LoVo (cell line): ENCODE results near the gene LRBA.

ENCODE experiments used
- DNase-seq: peaks from one replicate; pipeline ENCODE4 v3.0.0-alpha.2; 2016; ENCODE audit warnings: low spot score

The LRBA gene

GRCh38 chr4:150265806-150266205 is 749.3 kb downstream of the LRBA start:
- DNase-seq, result no peak

DNA sequence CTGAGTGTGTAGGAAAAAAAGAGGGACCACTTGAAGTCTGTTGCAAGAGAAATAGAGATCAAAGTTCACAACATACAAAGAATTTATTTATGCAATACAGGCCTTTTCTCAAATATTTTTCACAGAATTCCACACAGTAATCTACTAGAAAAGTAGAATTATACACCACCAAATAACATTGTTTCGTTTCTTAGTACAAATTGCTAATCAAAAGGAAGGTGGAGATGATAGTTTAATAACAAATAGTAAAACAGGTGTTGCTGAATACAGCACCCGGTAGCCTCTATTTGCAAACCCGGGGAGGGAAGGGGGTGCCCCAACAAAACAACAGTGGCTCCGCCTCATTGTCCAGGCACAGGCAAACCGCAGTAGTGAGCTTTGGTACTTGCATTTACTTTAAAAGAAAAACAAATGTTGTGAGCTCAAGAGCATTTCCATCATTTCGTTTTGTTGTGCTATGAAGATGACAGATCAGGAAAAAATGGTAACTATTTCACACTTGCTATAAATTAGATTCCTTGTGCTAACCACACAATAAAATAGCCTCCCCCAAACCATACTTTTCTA is 750.4 kb downstream of the LRBA start:
- no peak for DNase-seq

DNA sequence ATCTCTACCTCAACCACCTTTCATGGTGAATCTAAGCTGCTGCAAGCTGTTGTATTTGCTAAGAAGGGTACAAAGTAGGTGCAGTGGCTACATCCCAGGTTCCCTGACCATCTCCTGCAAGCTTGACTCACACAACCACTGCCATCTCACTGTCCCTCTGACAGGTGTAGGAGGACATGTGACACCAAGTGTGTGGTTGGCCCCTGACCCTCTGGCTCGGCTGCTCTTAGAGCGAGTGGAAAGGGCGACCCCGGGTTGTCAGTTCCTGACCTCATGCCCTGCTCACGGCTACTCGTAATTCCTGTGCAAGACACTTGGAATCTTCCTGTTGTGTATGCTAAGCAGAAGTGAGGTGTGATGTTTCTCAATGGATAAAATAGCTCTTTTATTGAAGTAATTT is 752.5 kb downstream of the LRBA start:
- no peak for DNase-seq

DNA sequence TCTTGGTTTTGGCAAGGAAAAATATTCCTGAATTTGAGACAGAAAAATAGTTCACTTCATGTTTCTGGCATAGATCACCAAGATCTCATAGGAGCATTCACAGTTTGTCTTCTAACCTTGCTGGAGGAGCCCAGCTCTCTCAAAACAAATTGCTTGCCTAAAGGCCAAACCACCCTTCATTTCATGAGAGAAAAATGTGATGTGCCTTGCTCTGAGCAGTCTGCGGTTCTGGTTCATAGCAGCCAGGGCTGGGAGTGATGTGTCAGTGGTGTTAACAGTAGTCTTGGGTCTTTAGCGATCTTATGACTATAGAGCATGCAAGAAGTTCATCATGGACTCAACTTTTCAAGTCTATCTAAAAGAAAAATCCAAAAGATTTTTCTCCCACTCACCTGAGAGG is 753.5 kb downstream of the LRBA start:
- no peak for DNase-seq

- DNase-seq, result no peak
Measured at GRCh38 chr4:150259861-150260567, 755.1 kb downstream of the LRBA start.

- no peak for DNase-seq
Measured at GRCh38 chr4:150258569-150258968, 756.5 kb downstream of the LRBA start.

GRCh38 chr4:150256841-150257730 is 758.0 kb downstream of the LRBA start:
- DNase-seq, result peak; percentile 70

GRCh38 chr4:150256225-150256620 is 758.9 kb downstream of the LRBA start:
- no peak for DNase-seq

- DNase-seq, result no peak
Measured at GRCh38 chr4:150255610-150256224, 759.4 kb downstream of the LRBA start.

DNA sequence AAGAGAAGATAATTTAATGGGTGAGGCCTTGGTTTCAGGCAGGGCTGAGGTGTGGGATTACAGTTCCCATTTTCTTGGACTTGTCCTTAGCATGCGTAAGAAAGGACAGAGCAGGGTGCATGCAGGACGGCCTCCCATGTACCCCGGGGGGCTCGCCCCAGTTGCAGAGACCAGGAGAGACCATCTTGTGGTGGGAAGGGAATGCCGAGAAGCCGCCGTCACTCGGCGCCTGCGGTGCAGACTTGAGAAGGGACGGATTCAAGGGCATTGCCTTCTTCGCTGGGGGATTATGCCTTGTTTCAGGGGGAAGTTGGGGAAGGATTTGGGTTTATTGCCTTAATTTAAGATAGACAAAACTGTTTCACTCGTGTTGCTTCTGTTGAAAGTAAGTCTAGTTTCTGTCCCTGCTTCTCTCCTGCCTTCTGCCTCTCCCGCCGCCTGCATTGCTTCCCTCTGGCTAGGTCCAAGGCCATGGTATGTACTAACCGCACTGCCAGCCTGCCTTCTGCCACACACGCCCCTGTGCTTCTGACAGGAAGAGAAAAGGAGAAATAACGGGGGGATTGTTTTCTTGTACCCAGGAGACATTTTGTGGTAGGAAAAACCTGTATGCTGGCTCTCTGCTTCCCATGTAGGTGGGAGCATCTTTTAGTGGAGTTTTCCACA is 761.0 kb downstream of the LRBA start:
- no peak for DNase-seq

DNA sequence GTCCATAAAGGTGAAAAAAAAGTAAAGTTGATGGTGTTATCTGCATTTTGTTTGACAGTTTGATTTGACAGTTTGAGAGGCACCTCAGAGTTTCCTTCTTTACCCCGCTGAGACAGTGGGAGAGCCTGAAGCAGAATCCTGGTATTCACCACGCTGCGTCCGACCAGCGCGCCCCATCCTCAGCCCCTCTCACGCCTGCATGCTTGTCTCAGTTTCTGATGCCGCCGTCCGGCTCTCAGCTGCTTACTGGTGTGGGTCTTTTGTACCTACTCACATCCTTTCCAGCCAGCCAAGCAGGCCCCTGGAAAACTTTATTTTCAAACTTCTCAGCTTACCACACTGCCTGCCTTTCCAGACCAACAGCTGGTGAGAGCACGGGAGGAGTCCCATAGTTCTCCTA is 761.7 kb downstream of the LRBA start:
- DNase-seq, result no peak

- DNase-seq, result no peak
Measured at GRCh38 chr4:150252741-150253140, 762.3 kb downstream of the LRBA start.

DNA sequence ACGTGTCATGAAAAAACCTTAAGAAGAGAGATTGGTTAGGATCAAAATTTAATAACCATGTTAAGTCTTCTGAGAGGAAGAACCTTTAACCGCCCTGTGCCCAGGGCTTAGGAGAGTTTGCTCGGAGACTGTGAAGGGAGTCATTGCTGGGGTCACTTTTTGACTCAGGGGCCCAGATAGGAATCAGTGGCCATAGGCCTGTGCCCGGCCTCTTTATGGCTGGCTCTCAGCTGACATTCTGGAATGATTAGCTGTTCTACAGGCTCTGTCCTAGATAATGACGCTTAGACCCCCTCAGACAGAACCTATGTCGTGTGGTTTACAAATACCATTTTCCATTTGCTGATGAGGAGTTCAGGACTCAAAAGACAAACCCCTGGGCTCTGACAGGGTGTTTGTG is 762.8 kb downstream of the LRBA start:
- no peak for DNase-seq

DNA sequence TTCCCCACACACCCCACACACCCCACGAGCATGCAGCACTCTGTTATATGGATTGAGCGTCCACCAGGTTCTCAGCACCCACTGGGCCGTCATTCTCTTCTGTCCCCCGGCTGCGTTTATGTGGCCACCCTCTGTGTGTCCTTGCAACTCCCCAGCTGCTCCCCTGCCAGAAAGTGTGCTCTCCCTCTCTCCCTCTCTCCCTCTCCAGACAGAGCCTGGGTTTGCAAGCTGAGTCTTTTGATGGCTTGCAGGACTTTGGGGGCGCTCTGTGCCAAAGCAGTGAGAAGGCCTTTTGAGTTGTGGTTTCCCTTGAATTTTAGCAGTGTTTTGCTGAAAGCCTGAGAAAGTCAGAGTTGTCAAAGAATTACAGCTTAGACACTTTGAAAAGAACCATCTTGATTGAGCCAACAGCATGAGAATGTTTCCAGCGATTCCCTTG is 763.3 kb downstream of the LRBA start:
- no peak for DNase-seq

- no peak for DNase-seq
Measured at GRCh38 chr4:150250998-150251651, 764.0 kb downstream of the LRBA start.

DNA sequence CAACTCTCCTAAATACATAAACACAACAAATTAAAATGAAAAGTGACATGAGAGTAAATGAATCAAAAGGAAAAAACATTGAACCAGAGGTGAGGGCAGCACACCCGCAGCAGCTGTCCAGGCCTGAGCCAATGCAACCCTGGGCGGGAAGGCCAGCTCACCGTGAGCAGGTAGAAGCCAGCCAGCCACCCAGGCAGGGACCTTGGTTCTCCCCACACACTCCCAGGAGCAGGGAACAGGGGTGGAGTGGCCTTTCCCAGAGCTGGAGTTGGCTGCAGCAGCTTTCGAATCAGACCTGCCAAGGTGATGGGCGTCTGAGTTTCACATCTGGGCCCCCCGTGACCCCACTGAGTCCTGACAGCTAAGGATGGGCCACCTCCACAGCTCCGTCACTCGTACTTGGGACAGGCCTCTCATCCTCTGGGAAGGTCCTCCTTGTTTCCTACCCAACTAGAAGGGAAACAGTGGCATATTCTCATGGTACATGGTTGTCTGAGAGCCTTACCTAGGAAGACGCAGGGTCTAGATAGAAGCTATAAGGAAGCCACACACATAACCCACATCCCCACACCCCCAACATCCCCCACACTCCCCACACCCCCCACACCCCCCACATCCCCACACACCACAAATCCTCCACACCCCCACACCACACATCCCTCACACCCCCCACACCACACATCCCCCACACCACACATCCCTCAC is 764.6 kb downstream of the LRBA start:
- DNase-seq, result no peak

DNA sequence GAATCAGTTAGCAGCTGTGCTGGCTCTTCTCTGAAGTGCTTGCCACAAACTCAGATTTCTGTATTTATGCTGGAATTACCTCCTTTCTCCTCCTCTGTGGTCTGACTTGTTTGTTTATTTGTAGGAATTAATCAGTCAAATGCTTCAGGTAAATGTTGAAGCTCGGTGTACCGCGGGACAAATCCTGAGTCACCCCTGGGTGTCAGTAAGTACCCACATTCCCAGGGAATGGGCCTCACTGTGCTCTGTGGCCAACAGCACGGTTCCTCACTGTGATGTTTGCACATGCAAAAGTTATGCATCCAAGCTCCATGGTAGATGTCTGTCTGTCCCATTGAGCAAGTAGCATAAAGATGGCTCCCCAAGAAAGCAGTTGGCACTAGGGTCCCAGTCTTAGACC is 766.9 kb downstream of the LRBA start:
- DNase-seq, result no peak

- DNase-seq, result no peak
Measured at GRCh38 chr4:150247184-150247583, 767.9 kb downstream of the LRBA start.

- DNase-seq, result peak; percentile 58
Measured at GRCh38 chr4:150244600-150244999, 770.5 kb downstream of the LRBA start.

DNA sequence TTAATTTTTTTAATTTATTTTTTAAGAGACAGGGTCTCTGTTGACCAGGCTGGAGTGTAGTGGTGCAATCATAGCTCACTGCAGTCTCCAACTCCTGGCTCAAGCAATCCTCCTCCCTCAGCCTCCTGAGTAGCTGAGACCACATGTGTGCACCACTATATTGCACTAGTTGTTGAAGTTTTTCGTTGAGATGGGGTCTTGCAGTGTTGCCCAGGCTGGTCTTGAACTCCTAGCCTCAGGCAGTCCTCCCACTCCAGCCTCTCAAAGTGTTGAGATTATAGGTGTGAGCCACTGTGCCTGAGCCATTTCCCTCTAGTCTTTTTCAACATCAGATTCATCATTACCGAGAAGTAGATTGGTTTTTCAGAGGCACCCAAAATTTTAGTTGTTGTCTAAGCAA is 771.2 kb downstream of the LRBA start:
- no peak for DNase-seq
